DOHH2 (cell line): ENCODE measurements around the gene NDUFA13.

ENCODE experiments used
- EZH2phosphoT487 ChIP-seq: fragments of 200-600 bp; sonication (generic); IDR thresholded peaks from 2 replicates; pipeline ENCODE4 v1.6.1; 2017; ENCODE audit warnings: borderline replicate concordance, mild to moderate bottlenecking, antibody characterized with exemption, low read length, moderate library complexity, mixed read lengths
- TF ChIP-seq, protein P1 (sequence below): fragments of 200-600 bp; sonication (generic); IDR thresholded peaks from one replicate; pipeline ENCODE4 v1.5.1; 2014; ENCODE audit warnings: antibody characterized with exemption, mild to moderate bottlenecking, low read depth, low read length; ENCODE audit not compliant: poor library complexity, severe bottlenecking

DNA sequence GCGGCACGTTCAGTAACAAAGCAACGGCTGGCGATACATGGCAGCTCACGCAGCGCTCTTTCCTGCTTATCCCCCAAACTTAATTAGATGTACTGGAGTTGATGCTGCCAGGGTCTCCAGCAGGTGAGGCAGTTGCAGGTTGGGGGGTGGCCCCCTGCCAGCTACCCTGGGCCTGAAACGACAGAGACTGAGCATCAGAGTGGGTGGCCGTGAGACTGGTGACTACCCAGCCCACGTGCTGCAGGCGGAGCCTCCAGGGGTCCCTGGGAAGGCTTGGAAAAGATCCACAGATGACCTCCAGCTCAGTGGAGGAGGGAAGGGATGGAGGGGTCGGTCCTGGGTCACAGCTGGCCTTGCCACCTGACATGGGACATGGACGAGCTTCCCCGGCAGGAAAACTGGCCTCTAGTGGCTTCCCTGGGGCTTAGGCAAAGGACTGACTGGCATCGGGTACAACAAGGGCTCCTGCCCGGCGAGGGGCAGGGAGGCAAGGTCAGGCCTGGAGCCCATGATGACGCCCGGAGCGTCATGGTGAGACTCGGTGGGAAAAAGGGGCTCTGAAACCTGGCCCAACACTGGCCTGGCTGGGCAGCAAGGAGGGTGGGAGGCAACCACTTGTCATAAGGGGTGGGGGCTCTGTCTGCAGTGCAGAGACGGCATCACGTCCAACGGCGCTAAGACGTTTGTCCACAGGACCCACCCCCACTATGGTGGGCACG, 46.1 kb downstream of the NDUFA13 start:
- TF ChIP-seq, protein P1, sequence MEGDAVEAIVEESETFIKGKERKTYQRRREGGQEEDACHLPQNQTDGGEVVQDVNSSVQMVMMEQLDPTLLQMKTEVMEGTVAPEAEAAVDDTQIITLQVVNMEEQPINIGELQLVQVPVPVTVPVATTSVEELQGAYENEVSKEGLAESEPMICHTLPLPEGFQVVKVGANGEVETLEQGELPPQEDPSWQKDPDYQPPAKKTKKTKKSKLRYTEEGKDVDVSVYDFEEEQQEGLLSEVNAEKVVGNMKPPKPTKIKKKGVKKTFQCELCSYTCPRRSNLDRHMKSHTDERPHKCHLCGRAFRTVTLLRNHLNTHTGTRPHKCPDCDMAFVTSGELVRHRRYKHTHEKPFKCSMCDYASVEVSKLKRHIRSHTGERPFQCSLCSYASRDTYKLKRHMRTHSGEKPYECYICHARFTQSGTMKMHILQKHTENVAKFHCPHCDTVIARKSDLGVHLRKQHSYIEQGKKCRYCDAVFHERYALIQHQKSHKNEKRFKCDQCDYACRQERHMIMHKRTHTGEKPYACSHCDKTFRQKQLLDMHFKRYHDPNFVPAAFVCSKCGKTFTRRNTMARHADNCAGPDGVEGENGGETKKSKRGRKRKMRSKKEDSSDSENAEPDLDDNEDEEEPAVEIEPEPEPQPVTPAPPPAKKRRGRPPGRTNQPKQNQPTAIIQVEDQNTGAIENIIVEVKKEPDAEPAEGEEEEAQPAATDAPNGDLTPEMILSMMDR, result no peak
- TF ChIP-seq EZH2phosphoT487, result no peak
